HEK293T (cell line): ENCODE data around the gene IGIP.

Experiments
- CTBP1 ChIP-seq: fragments of 450-650 bp; IDR thresholded peaks from 2 replicates; pipeline ENCODE4 v1.6.1; 2016; ENCODE audit warnings: borderline replicate concordance
- ELF4 ChIP-seq: fragments of 450-650 bp; IDR thresholded peaks from 2 replicates; pipeline ENCODE4 v1.6.1; 2017; ENCODE audit warnings: antibody characterized with exemption
- FOXA1 ChIP-seq: fragments of 450-650 bp; IDR thresholded peaks from 2 replicates; pipeline ENCODE4 v1.6.1; 2016; ENCODE audit warnings: mild to moderate bottlenecking
- FOXK2 ChIP-seq: fragments of 450-650 bp; IDR thresholded peaks from 2 replicates; pipeline ENCODE4 v1.6.1; 2016; ENCODE audit warnings: mild to moderate bottlenecking
- FOXM1 ChIP-seq: fragments of 450-650 bp; IDR thresholded peaks from 2 replicates; pipeline ENCODE4 v1.6.1; 2017; ENCODE audit warnings: mild to moderate bottlenecking, borderline replicate concordance
- HDGF ChIP-seq: fragments of 450-650 bp; IDR thresholded peaks from 2 replicates; pipeline ENCODE4 v1.6.1; 2017; ENCODE audit warnings: antibody characterized with exemption, borderline replicate concordance
- LEF1 ChIP-seq: fragments of 450-650 bp; IDR thresholded peaks from 2 replicates; pipeline ENCODE4 v1.6.1; 2017; ENCODE audit warnings: mild to moderate bottlenecking, borderline replicate concordance
- NFRKB ChIP-seq: fragments of 450-650 bp; IDR thresholded peaks from 2 replicates; pipeline ENCODE4 v1.6.1; 2016; ENCODE audit warnings: mild to moderate bottlenecking, moderate library complexity
- PKNOX1 ChIP-seq: fragments of 450-650 bp; IDR thresholded peaks from 2 replicates; pipeline ENCODE4 v1.6.1; 2016
- SP1 ChIP-seq: fragments of 450-650 bp; IDR thresholded peaks from 2 replicates; pipeline ENCODE4 v1.6.1; 2017
- SUZ12 ChIP-seq: fragments of 450-650 bp; IDR thresholded peaks from 2 replicates; pipeline ENCODE4 v1.6.1; 2016; ENCODE audit warnings: mild to moderate bottlenecking
- TARDBP ChIP-seq: fragments of 450-650 bp; IDR thresholded peaks from 2 replicates; pipeline ENCODE4 v1.6.1; 2016
- ZNF384 ChIP-seq: fragments of 450-650 bp; IDR thresholded peaks from 2 replicates; pipeline ENCODE4 v1.6.1; 2016

- TF ChIP-seq ZNF384 = no peak
- TF ChIP-seq SUZ12 = no peak
- TF ChIP-seq FOXM1 = no peak
- TF ChIP-seq FOXA1 = no peak
- TF ChIP-seq TARDBP = no peak
- TF ChIP-seq SP1 = no peak
- no peak for TF ChIP-seq LEF1
- TF ChIP-seq CTBP1 = no peak
- no peak for TF ChIP-seq PKNOX1
- TF ChIP-seq FOXK2 = no peak
- TF ChIP-seq HDGF = no peak
- no peak for TF ChIP-seq ELF4
- TF ChIP-seq NFRKB = no peak
These were observed 33.5 kb downstream of the IGIP start for GRCh38 chr5:140159014-140159927.
